SIG-M5 (cell line): ENCODE data around the gene NCOA1.
"Not testable (repeated sequence)": the region's sequence is repeated elsewhere in the genome, so short reads cannot be mapped to it uniquely, and the experiment has no call there.

Experiments used
- DNase-seq: peaks from one replicate; lab custom pipeline; 2025; lab: John Stamatoyannopoulos, UW

Gene NCOA1

DNA sequence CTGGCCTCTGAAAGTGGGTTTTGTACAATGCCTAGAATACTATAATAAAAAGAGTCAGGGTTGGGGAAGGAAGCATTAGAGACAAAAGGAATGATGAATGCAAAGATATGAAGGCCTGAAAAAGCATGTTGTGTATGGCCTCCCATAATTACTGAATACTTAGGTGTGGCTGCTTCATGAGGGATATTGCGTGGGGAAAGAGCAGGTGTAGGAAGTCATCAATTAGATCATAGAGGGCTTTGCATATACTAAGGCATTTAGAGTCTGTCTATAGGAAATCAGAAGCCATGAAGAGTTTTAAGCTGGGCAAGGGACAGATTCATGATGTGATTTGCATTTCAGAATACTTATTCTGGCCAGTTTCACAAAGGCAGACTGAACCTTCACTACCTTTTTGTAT, 48.2 kb downstream of the NCOA1 start:
- DNase-seq, result no peak

GRCh38 chr2:24540011-24540477, 49.0 kb downstream of the NCOA1 start:
- no peak for DNase-seq

GRCh38 chr2:24541621-24542020, 50.6 kb downstream of the NCOA1 start:
- no peak for DNase-seq

DNA sequence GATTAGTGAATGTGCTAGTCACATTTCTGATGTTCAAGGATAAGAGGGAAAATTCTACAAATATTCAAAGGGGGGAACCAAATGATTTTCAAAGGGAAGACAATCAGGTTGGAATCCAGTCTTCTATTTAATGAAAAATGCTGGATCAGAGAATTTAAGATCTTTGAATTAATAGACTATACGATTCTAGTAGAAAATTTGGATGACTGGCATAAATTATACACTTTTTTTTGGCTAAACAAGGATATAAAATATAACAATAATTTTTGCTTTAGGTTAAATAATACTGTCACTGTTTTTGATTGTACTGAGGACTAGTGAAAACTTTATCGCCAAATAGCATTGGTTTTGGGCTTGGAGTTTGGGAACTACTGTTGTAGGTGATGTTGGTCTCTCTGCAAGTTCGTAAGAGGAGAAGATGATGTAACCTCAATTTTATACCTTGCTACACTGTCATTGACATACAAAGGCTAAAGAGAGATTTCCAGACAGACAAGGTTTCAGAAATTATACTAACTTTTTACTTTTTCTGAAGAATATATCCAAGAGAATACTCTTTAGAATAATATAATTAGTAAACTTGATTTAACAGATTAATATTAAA, 51.3 kb downstream of the NCOA1 start:
- no peak for DNase-seq

DNA sequence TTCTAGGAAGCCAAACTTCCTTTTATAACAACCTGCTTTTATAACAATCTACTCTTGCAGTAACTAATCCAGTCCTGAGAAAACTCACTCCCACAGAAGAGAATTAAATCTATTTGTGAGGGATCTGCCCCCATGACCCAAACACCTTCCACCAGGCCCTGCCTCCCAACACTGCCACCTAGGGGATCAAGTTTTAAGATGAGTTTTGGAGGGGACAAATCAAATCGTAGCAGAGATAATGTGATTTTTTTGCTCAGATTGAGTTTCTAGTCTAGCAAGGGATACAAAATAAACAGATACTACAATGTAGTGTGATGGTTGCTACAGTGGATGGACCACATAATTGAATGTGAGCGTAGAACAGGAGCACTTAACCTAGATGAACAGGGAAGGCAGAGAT, 52.2 kb downstream of the NCOA1 start:
- DNase-seq, result no peak

GRCh38 chr2:24544456-24545115, 53.5 kb downstream of the NCOA1 start:
- DNase-seq, result no peak

- no peak for DNase-seq
Observed at GRCh38 chr2:24546669-24547068, 55.6 kb downstream of the NCOA1 start.

DNA sequence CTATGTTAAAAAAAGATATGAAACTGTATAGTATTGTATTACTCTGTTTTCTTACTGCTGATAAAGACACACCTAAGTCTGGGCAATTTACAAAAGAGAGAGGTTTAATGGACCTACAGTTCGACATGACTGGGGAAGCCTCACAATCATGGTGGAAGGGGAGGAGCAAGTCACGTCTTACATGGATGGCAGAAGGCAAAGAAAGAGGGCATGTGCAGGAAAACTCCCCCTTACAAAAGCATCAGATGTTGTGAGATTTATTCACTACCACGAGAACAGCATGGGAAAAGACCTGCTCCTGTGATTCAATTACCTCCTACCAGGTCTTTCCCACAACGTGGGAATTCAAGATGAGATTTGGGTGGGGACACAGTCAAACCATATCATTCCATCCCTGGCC, 57.0 kb downstream of the NCOA1 start:
- DNase-seq, result no peak

- DNase-seq, result not testable (repeated sequence)
Observed at GRCh38 chr2:24550301-24550700, 59.2 kb downstream of the NCOA1 start.

GRCh38 chr2:24551016-24551415, 60.0 kb downstream of the NCOA1 start:
- no peak for DNase-seq

DNA sequence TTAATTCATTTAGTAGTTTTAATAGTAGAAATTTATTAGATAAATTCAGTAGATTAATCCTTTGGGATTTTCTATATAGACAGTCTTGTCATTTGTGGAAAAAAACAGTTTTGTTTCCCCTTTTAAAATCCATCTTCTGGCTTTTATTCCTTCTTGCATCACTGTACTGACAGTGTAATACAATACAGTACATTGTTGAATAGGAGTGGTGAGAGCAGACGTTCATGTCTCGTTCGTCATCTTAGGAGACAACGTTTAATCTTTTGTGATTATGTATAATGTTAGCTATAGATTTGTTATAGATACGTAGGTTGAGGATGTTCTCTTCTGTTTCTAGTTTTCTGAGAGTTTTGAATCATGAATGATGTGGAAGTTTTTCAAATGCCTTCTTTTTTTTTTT, 61.8 kb downstream of the NCOA1 start:
- DNase-seq, result no peak

- DNase-seq, result no peak
Observed at GRCh38 chr2:24558781-24559472, 67.9 kb downstream of the NCOA1 start.

- DNase-seq, result no peak
Observed at GRCh38 chr2:24559473-24560113, 68.5 kb downstream of the NCOA1 start.

GRCh38 chr2:24565537-24565936, 74.5 kb downstream of the NCOA1 start:
- no peak for DNase-seq

- no peak for DNase-seq
Observed at GRCh38 chr2:24566209-24566608, 75.2 kb downstream of the NCOA1 start.

- DNase-seq, result no peak
Observed at GRCh38 chr2:24566630-24567029, 75.6 kb downstream of the NCOA1 start.

DNA sequence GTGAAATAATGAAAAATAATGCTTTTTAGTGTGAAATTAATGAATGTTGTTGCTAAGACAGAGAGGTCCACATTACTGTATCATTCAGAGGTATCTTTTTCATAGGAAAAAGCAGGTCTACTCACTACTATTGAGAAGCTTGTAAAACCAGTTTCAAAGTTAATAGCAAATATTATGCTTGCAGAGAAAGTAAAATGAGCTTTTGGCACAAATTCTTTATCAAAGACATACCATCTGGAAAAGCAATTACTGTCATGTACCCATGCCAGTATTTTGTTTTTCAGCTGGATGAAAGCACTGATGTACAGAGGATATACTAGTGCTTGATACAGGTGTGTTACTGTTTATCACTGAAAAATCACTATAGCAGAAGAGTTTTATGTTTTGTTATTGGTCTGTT, 77.5 kb downstream of the NCOA1 start:
- no peak for DNase-seq

GRCh38 chr2:24569565-24569964, 78.5 kb downstream of the NCOA1 start:
- DNase-seq, result not testable (repeated sequence)

DNA sequence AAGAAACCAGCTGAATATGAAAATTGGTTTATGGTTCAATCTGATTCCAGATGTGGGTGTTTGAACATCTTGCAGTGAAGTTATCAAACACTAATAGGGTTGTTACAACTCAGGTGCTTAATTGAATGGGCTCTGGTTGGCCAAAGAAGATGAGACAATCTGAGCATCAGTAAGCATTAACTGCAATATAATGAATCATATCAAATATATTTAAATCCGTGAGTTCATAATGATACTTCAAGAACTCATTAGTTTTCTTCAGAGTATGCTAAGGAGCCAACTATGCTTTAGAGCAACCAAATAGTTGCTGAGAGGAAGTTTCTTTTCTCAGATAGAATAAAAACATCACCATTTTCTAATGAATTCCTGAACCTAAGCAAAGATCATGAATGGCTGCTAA, 79.2 kb downstream of the NCOA1 start:
- DNase-seq, result no peak

GRCh38 chr2:24571828-24572442, 80.9 kb downstream of the NCOA1 start:
- DNase-seq, result no peak

- DNase-seq, result no peak
Observed at GRCh38 chr2:24576146-24576545, 85.1 kb downstream of the NCOA1 start.

- no peak for DNase-seq
Observed at GRCh38 chr2:24576617-24577016, 85.6 kb downstream of the NCOA1 start.
